Activated CD4-positive, alpha-beta T cell treated with anti-CD3 and anti-CD28 coated beads, Interleukin-2, amount 50 U/mL, for 24 hours (primary cell): ENCODE data around the gene ZNF740.
A peak's percentile ranks its signal among the peaks of the same experiment; 100 is the strongest.
"Not testable (repeated sequence)": the region's sequence is repeated elsewhere in the genome, so short reads cannot be mapped to it uniquely, and the experiment has no call there.

Experiments used
- DNase-seq, 2 donors: peaks; one replicate each; pipeline ENCODE4 v3.0.0-alpha.2; 2020; ENCODE audit warnings: low read depth in 1 of 2, low spot score in 1 of 2

Gene ZNF740

DNA sequence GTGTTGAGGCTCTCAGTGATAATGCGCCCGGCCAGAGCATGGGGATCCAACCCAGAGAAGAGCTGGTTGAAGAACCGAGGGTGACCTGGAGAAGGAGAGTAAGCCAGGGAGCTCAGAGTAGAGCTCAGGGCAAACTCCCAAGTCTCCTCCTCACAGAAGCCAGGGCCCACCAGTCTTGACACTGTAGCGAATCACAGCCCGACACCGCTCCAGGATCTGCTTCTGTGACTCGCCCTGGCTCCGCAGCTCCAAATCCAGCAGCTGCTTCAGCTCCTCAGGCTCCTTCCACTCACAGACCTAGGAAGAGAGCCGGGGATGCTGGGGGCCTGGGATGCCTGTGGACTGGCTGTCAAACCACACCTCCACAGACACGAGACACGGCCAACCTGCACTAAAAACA, 8.2 kb upstream of the ZNF740 start:
- DNase-seq, result no peak

DNA sequence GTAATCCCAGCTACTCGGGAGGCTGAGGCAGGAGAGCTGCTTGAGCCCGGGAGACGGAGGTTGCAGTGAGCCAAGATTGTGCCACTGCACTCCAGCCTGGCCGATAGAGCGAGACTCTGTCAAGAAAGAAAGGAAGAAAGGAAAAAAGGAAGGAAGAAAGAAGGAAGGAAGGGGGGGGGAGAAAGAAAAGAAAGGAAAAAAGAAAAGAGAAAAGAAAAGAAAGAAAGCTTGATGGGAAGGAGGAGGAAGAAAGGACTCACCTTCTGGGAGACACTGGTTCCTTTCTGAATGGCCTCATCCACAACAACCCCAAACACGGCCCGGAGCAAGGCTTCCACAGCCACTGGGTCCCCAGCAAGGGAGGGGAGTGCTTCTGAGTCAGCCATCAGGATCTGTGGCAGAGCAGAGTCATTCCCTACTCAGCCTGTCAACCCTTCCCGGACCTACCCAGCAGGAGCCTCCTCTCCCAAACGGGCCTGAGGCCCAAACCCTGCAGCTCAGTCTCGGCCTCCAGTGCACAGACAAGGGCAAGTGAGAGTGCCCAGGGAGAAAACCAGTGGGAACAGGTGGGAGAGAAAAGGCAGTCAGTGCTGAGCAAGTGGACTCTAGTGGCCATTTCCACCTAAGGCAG, 7.3 kb upstream of the ZNF740 start:
- DNase-seq, result no peak

DNA sequence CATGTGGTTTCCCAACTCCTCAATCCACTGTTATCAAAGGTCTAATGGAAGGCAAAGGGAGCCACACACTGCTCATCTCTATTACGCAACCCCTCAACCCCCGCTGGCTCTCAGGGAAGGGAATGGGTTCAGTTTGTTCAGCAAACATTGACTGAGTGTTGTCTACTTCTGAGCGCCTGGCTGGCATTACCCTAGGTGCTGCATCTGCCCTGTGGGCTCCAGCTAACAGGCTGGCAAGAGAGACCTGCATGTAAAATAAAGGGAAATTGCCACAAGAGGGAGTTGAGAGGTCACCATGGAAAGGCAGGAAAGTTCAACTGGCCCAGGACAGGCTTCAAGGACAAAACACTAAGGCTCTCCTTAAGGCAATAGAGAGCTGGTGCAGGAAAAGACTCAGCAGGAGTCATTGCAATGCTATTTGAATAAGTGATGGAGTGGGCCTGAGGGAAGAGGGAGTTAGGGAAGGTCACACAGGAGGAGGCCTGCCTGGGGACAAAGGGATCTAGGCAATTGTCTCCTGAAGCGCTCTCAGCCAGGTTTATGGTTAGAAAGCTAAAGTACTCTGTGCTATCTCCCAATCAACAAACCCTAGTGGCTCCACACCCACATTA, 5.5 kb upstream of the ZNF740 start:
- no peak for DNase-seq

DNA sequence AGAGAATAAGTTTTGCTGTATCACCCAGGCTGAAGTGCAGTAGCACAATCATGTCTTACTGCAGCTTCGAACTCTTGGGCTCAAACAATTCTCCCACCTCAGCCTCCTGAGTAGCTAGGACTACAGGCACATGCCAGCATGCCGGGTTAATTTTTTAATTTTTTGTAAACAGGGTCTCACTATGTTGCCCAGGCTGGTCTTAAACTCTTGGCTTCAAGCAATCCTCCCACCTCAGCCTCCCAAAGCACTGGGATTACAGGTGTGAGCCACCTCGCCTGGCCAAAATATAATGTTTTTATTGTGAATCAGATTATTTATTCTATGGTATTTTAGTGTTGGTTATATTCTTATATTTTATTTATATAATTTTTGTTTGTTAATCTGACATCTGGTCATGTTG, 3.8 kb upstream of the ZNF740 start:
- no peak for DNase-seq

DNA sequence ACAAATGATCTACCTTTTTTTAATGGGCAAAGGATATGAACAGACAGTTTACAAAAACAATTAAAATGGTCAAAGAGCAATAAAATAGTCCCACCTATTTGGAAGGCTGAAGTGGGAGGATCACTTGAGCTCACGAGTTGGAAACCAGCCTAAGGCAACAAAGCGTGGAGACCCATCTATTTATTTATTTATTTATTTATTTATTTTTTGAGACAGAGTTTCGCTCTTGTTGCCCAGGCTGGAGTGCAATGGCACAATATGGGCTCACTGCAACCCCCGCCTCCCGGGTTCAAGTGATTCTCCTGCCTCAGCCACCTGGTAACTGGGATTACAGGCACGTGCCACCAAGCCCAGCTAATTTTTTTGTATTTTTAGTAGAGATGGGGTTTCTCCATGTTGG, 3.1 kb upstream of the ZNF740 start:
- not testable (repeated sequence) for DNase-seq

DNA sequence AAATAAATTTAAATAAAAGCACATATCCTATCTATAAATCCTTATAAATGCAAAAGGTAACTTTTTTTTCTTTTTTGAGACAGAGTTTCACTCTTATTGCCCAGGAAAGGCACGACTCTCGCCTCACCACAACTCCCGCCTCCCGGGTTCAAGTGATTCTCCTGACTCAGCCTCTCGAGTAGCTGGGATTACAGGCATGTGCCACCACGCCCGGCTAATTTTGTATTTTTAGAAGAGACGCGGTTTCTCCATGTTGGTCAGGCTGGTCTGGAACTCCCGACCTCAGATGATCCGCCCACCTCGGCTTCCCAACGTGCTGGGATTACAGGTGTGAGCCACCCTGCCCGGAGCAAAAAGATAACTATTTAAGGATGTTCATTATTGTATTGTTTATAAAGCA, 1.7 kb upstream of the ZNF740 start:
- not testable (repeated sequence) for DNase-seq

DNA sequence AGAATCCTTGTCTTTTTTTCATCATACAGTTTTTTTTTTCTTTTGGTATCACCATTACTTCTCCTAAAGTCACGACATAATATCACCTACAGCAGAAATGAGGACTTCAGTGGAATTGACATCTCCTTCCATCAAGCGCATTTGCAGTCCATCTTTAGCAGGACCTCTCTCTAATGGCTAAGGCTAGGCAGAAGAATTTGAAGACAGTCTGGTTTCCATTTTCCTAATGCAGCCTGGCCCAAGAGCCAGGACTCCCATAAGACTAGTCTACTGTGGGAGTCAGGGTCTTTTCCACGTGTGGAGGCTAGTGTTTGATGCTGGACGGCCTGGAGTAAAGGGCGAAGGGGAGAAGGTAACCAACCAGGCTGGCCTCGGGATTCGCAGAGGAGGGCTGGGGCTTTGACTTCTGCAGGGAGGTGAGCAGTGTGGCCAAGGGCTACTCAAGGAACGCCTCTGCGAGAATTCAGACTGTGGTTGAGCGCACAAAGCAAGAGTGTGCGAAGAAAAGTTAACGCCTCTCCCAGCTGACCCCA, 769 bp upstream of the ZNF740 start:
- no peak for DNase-seq

DNA sequence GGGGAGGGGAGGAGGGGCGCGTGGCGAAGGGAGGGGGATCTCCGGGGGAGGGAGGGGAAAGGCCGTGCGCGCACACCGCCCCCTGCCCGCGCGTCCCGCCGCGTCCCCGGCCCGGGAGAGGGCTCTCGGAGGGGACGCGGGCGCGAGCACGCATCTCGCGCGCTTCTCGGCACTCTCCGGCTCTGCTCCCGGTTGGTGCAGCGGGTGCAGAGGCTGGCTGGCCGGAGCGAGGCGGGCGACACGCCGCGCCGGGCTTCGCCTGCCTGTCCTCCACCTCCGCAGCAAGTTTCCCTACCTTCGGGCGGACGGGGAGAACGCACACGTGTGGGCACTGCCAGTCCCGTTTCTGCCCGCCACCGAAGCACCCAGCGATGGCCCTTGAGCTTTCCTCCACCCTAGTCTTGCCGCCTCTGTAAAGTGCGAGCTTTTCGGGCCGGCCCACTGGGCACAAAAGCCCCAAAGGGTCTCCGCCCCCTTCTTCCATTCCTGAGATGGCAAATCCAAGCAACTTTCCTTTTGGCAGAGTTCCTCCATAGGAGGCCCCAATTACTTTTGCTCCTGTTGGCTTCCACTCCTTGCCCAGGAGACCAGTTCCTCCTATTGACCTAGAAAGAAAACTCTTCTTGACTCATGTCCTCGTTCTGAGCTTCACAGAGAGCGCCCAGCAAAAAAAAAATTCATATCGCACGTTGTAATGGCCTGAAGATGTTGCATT, 566 bp downstream of the ZNF740 start:
- peak in 1 of 2 donors; percentile 59 for DNase-seq

DNA sequence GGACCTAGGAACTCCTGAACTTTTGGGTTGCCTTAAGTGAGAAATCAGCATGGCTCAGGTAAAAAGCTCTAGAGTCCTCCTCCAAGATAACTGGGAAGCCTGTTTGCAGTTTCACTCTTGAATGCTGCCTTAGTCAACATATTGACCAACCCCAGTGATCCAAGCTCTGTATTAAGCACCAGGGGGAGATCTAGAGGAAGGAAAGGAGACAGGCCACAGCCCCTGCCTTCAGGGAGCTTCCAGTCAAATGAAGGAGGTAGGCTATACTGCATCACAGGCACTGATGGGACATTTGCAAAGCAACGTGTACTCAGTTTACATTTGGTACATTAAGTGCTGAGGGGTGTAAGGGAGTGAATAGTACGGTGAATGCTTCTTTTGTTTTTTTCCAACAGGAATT, 1.4 kb downstream of the ZNF740 start:
- no peak for DNase-seq

DNA sequence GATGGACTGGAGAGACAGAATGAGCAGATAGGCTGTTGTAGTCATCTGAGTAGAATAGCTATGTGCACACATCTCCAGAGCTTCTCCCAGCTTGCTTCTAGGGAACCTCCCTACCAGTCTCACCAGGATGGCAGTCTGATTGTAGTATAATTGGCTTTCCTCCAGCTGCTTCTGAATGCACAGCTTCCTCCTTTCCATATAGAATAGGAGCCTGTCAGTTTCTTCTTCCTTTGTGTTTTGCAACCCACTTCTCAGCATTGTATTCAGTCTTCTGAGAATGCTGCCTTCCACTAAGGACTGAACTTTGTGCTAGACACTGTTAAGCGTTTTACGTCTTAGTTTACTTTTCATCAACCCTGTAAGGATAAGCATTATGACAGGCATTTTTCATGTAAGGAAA, 2.4 kb downstream of the ZNF740 start:
- DNase-seq, result no peak

DNA sequence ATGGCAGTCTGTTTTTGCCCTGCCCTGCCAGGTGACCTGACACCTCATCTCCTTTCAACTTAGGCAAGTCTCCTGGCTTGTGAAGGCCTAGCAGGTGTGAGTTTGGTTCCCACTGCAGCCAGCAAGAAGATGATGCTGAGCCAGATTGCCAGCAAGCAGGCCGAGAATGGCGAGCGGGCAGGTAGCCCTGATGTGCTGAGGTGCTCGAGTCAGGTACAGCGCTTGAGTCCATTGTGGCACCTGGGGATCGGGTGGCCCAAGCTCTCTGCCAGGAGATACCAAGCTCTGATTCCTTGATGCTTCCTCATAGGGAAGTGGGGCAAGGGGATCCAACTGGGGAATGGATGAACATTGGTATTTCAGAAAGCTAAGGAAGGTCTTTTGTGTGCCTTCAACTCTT, 4.3 kb downstream of the ZNF740 start:
- no peak for DNase-seq

DNA sequence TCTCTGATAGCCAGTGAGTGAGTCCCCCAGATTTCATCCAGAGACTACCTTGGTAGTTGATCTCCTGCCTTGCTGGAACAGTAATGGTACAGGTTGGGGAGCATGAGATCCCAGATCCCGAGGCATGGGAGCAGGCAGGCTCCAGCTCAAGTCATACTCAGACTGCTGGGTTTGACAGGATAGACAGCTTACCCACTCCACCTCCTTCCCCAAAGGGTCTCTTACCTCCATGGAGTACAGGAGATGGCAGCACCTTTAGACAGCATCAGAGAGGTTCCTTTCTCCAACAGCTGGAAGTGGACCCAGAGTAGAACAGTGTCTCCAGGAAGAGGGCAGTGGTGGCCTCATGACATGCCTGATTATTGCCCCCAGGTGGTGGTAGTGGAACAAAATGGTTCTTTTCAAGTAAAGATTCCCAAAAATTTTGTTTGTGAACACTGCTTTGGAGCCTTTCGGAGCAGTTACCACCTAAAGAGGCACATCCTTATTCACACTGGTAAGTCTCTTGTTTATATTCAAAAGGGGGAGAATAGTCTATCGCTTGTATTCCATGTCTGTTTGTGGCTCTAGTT, 5.1 kb downstream of the ZNF740 start:
- no peak for DNase-seq

DNA sequence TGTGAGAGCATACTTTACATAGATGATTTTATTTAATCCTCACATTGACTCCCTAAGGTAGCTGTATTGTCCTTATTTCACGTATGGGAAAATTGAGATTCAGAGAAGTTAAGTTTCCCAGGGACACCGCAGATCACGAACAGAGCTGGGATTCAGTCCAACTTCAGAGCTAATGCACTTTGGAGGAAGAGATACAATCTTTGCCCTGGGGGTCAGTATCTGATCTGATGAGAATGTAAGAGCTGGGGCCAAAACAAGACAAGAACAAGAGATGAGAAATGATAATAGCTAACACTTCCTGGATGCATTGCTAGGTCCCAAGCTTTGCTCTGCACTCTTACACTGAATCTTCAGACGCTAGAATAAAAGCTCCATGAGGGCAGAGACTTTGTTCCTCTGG, 6.2 kb downstream of the ZNF740 start:
- no peak for DNase-seq

DNA sequence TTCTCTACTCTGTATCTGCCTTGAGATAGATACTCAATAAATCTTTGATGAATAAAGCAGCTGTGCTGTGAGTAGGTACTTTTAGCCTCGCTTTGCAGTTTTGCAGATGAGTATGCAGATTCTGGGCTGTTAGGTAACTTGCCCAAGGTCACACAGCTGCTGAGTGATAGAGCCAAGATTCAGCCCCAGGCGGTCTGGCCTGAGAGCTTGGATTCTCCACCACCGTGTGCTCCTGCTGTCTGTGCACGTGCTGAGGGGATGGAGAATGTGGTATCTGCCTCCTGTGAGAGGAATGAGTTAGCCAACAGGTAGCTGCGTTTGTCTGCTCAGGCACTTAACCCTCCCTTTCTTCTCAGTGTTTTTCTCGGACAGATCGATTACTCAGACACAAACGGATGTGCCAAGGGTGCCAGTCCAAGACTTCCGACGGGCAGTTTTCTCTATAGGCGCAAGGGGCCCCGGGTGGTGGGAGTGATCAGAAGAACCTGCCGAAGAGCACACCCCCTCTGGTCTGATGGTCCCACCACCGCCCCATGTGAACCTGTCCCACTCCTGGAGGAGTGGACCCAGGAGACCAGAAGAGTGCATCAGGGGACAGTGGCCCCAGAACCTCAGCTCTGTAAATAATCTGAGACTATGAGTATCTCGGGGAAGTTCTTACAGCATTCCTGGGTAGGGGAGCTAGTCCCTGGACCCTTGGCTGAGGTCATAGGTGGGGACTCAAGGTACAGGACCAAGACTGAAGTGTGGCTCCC, 6.8 kb downstream of the ZNF740 start:
- DNase-seq, result no peak

DNA sequence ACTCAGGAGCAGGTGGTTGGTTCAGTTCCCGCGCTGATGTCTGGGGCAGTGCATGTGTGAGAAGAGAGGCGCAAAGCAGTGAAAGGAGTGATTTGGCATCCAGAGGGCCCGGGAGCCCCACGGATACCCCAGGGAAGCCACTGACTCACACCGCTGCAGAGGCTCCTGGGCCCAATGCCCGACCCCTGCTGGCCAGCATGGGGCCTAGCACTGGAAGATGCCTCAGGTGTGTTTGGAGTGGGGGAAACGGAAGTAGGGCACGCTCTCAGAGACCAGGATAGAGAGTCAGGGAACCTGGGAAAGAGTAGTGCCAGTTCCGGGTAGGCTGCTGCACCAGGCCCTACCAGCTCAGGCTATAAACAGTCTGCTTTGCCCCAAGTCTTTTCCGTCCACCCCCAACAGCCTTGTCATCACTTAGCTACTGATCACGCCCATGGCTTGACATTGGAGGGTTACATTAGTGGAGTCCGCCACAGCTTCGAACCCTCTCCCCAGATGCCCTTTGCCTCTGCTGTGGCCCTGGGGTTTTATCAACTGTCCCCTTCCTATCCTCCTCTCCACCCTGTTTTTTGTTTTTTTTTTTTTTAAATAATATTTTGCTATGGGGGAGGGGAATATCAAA, 9.7 kb downstream of the ZNF740 start:
- DNase-seq, result no peak

DNA sequence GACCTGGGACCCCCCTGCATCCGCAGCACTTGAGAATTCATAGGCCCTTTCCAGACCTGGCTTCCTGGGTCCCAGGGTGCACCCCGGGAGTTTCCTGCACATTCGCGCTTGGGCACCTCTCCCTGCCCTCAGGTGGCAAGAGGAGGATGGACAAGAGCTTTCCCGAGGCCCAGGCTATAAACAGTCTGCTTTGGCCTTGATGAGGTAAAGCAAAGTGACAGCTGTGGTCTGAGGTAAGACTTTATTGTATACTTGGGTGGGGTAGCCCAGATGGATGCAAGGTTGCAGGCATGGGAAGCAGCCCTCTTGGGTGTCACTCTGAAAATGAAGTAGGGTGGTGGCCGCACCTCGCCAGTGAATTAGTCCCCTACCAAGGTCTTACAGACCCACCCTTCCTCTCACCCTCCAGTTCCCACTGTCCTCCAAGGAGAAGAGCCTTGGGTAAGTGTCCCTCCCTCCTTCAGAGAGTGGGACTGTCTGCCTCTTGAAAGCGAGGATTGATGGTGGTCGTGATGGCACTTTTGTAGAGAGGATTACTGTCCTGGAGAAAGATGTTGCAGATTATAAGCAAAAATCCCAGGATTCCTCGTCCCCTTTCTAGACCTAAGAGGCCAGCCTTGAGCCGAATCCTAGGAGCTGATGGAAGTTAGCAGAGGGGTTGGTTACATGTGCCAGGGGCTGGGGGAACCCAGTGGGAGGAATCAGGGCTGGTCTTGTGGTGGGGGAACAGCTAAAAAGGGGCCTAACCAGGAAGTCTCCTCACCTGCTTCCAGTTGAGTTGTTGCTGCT, 10.8 kb downstream of the ZNF740 start:
- DNase-seq, result no peak

DNA sequence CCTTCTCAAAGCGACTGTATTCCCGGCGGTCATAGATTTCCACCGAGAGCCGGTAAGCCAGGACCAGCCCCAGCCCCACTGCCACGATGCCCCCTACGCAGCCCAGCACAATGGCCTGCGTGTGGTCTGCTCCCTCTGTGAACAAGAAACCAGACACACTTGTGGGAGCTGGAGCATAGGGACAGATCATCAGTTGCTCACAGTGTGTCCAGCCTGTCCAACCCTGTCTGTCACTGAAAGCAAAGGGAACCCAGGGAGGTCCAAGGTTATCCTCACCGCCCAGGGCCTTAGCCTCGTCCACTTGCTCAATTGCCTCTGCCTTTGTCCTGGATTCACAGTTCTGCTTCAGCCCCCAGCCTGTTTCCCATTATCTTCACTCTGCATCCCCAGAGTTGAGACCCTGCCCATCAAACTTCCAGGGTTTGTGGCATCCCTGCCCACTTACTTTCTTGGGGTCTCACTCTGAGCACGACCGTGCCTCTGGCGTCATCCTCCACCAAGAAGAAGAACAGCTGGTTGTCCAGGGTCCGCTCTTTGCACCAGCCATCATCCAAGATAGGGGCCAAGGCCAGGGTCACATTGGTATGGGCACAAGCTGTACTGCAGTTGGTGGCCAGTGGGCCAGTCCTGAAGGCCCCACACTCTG, 11.5 kb downstream of the ZNF740 start:
- DNase-seq, result no peak

DNA sequence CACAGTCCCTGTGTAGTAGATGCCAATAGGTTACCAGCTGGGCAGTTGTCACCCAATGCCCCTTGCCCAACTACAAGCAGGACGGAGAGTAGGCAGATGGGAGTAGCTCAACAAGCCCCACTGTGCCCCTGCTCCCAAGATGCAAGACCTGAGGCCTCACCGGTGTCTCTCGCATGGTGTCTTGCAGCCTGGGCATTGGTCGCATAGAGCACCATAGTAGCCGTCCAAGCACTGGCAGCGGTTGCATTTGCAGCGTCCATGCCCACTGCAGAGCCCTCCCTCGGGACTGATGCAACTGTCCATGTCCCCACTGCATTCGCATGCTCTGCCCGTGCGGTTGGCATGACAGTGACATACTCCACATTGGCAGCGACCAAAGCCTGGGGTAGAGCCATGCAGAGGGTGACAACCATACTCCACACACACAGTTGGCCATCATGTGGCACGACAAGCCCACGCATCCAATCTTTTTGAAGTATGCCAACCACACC, 12.1 kb downstream of the ZNF740 start:
- no peak for DNase-seq

DNA sequence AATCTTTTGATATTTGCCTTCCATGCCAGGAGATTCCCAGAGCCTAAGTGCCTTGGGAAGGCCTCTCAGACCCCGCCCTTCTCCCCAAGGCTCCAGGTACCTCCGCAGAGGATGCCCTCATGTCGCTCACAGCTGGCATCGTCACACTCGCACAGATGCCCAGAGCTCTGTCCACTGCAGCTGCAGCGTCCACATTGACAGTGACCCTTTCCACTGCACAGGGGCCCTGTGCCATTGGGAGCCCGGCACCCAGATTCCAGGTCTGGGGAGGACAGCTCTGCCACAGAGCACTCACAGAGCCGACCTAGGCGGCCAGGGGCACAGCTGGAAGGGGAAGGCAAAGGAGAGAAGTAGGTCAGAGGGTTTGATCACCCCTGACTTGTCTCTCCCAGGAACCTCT, 12.5 kb downstream of the ZNF740 start:
- DNase-seq, result no peak
